HCT116 (cell line): Measurements from ENCODE around the gene IRF3. TPM values are rescaled to one million over a fixed set of nuclear protein-coding genes. Genes with fewer than 3 reads are reported as not detected.

Source experiments
- ATAC-seq: fragments of 200-7000 bp; cut with Tn5 transposase; 2 replicates; pipeline ENCODE4 v1.9.1; 2020; ENCODE audit warnings: mild to moderate bottlenecking, moderate library complexity
- BruUV-seq: library from RNA; stranded (reverse); fragments of 400-500 nt; replicated peaks from 2 replicates; lab custom pipeline; 2021; lab: Mats Ljungman, UMichigan
- CTCF ChIA-PET: fragments of 300-600 bp; sonication (Branson Sonifier 250); formaldehyde crosslinking; loops from one replicate; lab custom pipeline; 2021; ENCODE audit warnings: antibody characterized with exemption; lab: Charles Lee
- POLR2A ChIA-PET: fragments of 300-600, 350-600 bp; sonication (Branson Sonifier 250); formaldehyde crosslinking; loops from one replicate; lab custom pipeline; 2021; ENCODE audit warnings: antibody characterized with exemption; lab: Charles Lee
- RAD21 ChIA-PET, 2 experiments: fragments of 300-600 bp; sonication (Branson Sonifier 250); formaldehyde crosslinking; loops; one replicate each; lab custom pipeline; 2023; ENCODE audit warnings: low total read pairs in 2 of 2; ENCODE audit not compliant: uncharacterized antibody in 2 of 2, unreplicated experiment in 2 of 2, low non-redundant PET in 1 of 2; lab: Charles Lee
- DNase-seq: peaks from one replicate; pipeline ENCODE4 v3.0.0-alpha.2; 2010; ENCODE audit warnings: low read depth, low spot score
- H2AFZ ChIP-seq: fragments of 200-600 bp; shearing (Covaris generic), sonication (generic); 2 replicates; pipeline ENCODE4 v1.6.1; 2017; ENCODE audit warnings: low read depth, mixed run types, mixed read lengths, antibody characterized with exemption, low read length; ENCODE audit not compliant: poor library complexity, severe bottlenecking
- H3K27ac ChIP-seq: 2 replicates; pipeline ENCODE4 v1.5.1; 2012; ENCODE audit warnings: low read depth, low read length
- H3K27me3 ChIP-seq: fragments of 200-600 bp; sonication (generic); 2 replicates; pipeline ENCODE4 v1.6.1; 2016; ENCODE audit warnings: mixed run types, low read length, mixed read lengths; ENCODE audit not compliant: insufficient read depth
- H3K36me3 ChIP-seq, 2 experiments: fragments of 200-500 bp in 1 of 2; fragments of 200-600 bp in 1 of 2; sonication (Bioruptor generic) in 1 of 2; sonication (generic) in 1 of 2; 2 replicates each; pipeline versions ENCODE4 v1.5.1 to v1.6.1; 2014 to 2016; ENCODE audit warnings: low read length in 2 of 2, inconsistent platforms in 1 of 2, mixed read lengths in 1 of 2, mixed run types in 1 of 2; ENCODE audit not compliant: insufficient read depth in 2 of 2, control insufficient read depth in 1 of 2
- H3K4me1 ChIP-seq, 2 experiments: fragments of 200-600 bp in 1 of 2; sonication (generic) in 1 of 2; 2 replicates each; pipeline versions ENCODE4 v1.5.1 to v1.6.1; 2012 to 2017; ENCODE audit warnings: low read length in 2 of 2, inconsistent platforms in 1 of 2, mild to moderate bottlenecking in 1 of 2, mixed read lengths in 1 of 2, mixed run types in 1 of 2, moderate library complexity in 1 of 2; ENCODE audit not compliant: insufficient read depth in 2 of 2, control insufficient read depth in 1 of 2
- H3K4me2 ChIP-seq: fragments of 200-600 bp; sonication (generic); 2 replicates; pipeline ENCODE4 v1.6.1; 2017; ENCODE audit warnings: mixed run types, low read length, mixed read lengths
- H3K4me3 ChIP-seq, 2 experiments: fragments of 200-600 bp in 1 of 2; sonication (generic) in 1 of 2; replicated peaks in 1 of 2; 2 replicates each; pipeline ENCODE4 v1.5.1; 2011 to 2016; ENCODE audit warnings: low read length in 2 of 2, control low read depth in 1 of 2, low read depth in 1 of 2, mild to moderate bottlenecking in 1 of 2, mixed read lengths in 1 of 2, mixed run types in 1 of 2
- H3K79me2 ChIP-seq: fragments of 200-600 bp; sonication (generic); 2 replicates; pipeline ENCODE4 v1.6.1; 2017; ENCODE audit warnings: mild to moderate bottlenecking, mixed run types, low read length, moderate library complexity, mixed read lengths; ENCODE audit not compliant: insufficient read depth
- H3K9ac ChIP-seq: fragments of 200-600 bp; sonication (generic); 2 replicates; pipeline ENCODE4 v1.6.1; 2016; ENCODE audit warnings: low read length, mixed read lengths
- H3K9me2 ChIP-seq: fragments of 200-600 bp; sonication (generic), shearing (Covaris generic); 2 replicates; pipeline ENCODE4 v1.6.1; 2017; ENCODE audit warnings: mixed run types, mild to moderate bottlenecking, moderate library complexity; ENCODE audit not compliant: insufficient read depth
- H3K9me3 ChIP-seq, 2 experiments: fragments of 200-500 bp in 1 of 2; fragments of 200-600 bp in 1 of 2; sonication (Bioruptor generic) in 1 of 2; sonication (generic) in 1 of 2; 2 replicates each; pipeline ENCODE4 v1.6.1; 2014 to 2017; ENCODE audit warnings: low read length in 2 of 2, mixed read lengths in 2 of 2, inconsistent platforms in 1 of 2, low read depth in 1 of 2, mild to moderate bottlenecking in 1 of 2, mixed run types in 1 of 2, moderate library complexity in 1 of 2; ENCODE audit not compliant: control insufficient read depth in 1 of 2, insufficient read depth in 1 of 2
- H4K20me1 ChIP-seq: fragments of 200-600 bp; sonication (generic), shearing (Covaris generic); 2 replicates; pipeline ENCODE4 v1.6.1; 2017; ENCODE audit warnings: mixed run types, mild to moderate bottlenecking, moderate library complexity; ENCODE audit not compliant: insufficient read depth
- EZH2 ChIP-seq: fragments of 200-600 bp; sonication (generic); IDR thresholded peaks from 2 replicates; pipeline ENCODE4 v1.6.1; 2017; ENCODE audit warnings: antibody characterized with exemption, mixed run types
- RAD21 ChIP-seq: IDR thresholded peaks from 2 replicates; pipeline ENCODE4 v1.6.1; 2012; ENCODE audit warnings: low read depth, mild to moderate bottlenecking
- TCF7L2 ChIP-seq: IDR thresholded peaks from 2 replicates; pipeline ENCODE4 v1.7.0; 2011; ENCODE audit warnings: borderline replicate concordance, inconsistent platforms; ENCODE audit not compliant: insufficient read depth, insufficient read length; ENCODE audit errors: extremely low read depth
- intact Hi-C: fragments of 100-400 bp; cut with micrococcal nuclease; formaldehyde crosslinking; loops from 2 replicates; pipeline ENCODE4 v1.10.0; 2022
- total RNA-seq: library from RNA; stranded (reverse); gene quantifications from one replicate; pipeline ENCODE4 v1.2.1, GENCODE V29; 2021; ENCODE audit not compliant: unreplicated experiment
- TF ChIP-seq, protein P1 (sequence below), 3 experiments: fragments of 200-600 bp in 1 of 3; sonication (generic) in 1 of 3; IDR thresholded peaks in 2 of 3; conservative IDR thresholded peaks in 1 of 3; 2 replicates each; pipeline ENCODE4 v1.5.1; 2012 to 2017; ENCODE audit warnings: low read depth in 2 of 3, low read length in 2 of 3, antibody characterized with exemption in 1 of 3, borderline replicate concordance in 1 of 3, control low read depth in 1 of 3, mild to moderate bottlenecking in 1 of 3, mixed read lengths in 1 of 3, mixed run types in 1 of 3, moderate library complexity in 1 of 3; ENCODE audit not compliant: insufficient read depth in 1 of 3

Gene IRF3
- total RNA-seq, 1 experiment from 2014 or later = 129 TPM

DNA sequence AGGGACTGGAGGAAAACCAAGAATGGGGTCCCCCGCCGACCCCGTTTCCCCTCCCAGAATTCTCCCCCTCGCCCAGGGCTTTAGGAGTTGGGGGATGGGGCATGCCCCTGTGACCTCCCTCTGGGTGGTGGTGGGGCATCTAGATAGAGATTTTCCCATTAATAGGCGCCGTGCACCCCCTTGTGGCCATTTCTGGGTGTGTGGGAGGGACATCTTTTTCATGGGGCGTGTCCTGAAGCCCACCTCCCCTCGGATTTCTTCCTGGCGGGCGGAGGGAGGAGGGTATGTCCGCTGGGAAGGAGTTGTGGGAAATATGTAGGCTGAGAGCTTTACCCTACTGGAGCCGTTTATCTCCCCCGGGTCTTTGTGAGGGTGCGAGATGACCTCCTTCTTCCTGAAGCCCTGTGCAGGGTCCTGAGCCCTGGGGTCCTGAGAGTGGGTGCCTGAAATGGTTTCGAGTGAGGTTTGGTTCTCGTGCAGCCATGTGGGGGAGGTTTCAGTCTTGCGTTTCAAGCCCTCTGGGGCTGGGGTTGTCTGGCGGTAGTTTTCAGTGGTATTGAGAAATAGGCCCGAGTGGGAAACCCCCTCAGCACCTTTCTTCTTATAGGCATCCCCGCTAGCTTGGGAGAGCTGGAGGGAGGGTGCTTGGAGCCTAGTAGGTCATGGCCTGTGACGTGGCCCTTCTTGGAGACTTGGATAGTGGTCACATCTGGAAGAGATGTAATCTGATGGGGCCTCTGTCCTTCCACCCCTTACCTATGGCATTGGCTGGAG is 12.4 kb upstream of the IRF3 start:
- peaks cover 13 to 24% of the 10 kb centered on the region in 2 experiments; a peak in 3 of 4 replicates for H3K36me3 ChIP-seq
- peaks cover 59% of the 10 kb centered on the region for H3K79me2 ChIP-seq
- H3K4me2 ChIP-seq = peak overlapping the region; percentile 69
- DNase-seq (no peak), ATAC-seq (no peak)
- POLR2A ChIA-PET = interaction anchor here (0.7 to 3.2 kb wide), 3 partner anchors 36 to 132 kb away, joined by 3 to 92 read pairs (median 4); partner anchors contain the start of genes RRAS and SCAF1
- TSS peak; percentile 52 for BruUV-seq
- no peak overlapping the region for H2AFZ ChIP-seq
- no peaks in the 10 kb centered on the region for H3K9me3 ChIP-seq
- no peaks in the 10 kb centered on the region for H3K9me2 ChIP-seq
- RAD21 ChIA-PET = no interaction called here
- H3K4me3 ChIP-seq = peak overlapping the region; percentile 93 to 99
- peak overlapping the region; percentile 100 for H3K9ac ChIP-seq
- H3K27me3 ChIP-seq = no peaks in the 10 kb centered on the region
- H4K20me1 ChIP-seq = peaks cover 29% of the 10 kb centered on the region; the same call in 1 of the 2 replicates
- peak overlapping the region; percentile 99 for H3K27ac ChIP-seq
- H3K4me1 ChIP-seq = peaks cover 30 to 42% of the 10 kb centered on the region in 2 experiments
- intact Hi-C loops = loop anchor here (1.0 to 5.0 kb wide), 4 partner anchors 86 to 175 kb away; partner anchors contain the start of gene PRR12
- no peak for TF ChIP-seq EZH2
- peak; percentile 70 for TF ChIP-seq RAD21
- no peak for TF ChIP-seq TCF7L2
- TF ChIP-seq, protein P1, sequence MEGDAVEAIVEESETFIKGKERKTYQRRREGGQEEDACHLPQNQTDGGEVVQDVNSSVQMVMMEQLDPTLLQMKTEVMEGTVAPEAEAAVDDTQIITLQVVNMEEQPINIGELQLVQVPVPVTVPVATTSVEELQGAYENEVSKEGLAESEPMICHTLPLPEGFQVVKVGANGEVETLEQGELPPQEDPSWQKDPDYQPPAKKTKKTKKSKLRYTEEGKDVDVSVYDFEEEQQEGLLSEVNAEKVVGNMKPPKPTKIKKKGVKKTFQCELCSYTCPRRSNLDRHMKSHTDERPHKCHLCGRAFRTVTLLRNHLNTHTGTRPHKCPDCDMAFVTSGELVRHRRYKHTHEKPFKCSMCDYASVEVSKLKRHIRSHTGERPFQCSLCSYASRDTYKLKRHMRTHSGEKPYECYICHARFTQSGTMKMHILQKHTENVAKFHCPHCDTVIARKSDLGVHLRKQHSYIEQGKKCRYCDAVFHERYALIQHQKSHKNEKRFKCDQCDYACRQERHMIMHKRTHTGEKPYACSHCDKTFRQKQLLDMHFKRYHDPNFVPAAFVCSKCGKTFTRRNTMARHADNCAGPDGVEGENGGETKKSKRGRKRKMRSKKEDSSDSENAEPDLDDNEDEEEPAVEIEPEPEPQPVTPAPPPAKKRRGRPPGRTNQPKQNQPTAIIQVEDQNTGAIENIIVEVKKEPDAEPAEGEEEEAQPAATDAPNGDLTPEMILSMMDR (IDR thresholded peaks at IDR 0.05 in 2 of 3, conservative IDR thresholded peaks at IDR 0.05 in 1 of 3; ENCODE audit: borderline replicate concordance in 1 of 3, insufficient read depth in 1 of 3, low read depth in 2 of 3, low read length in 2 of 3) = peak; percentile 56 to 79 (median 67); a peak in 5 of 6 replicates
- CTCF ChIA-PET = interaction anchor here (0.7 to 3.4 kb wide), 3 partner anchors 100 to 202 kb away, joined by 4 to 17 read pairs (median 4); no protein-coding TSS in a partner anchor
